Stimulated activated CD4-positive, alpha-beta T cell treated with anti-CD3 and anti-CD28 coated beads, Interleukin-4, amount 100 ng/mL, for 24 hours (primary cell): ENCODE measurements around the gene ATP6V1C2.
"Not testable (repeated sequence)": the region's sequence is repeated elsewhere in the genome, so short reads cannot be mapped to it uniquely, and the experiment has no call there.

ENCODE experiments used
- DNase-seq: peaks from one replicate; pipeline ENCODE4 v3.0.0-alpha.2; 2020

ATP6V1C2 gene

DNA sequence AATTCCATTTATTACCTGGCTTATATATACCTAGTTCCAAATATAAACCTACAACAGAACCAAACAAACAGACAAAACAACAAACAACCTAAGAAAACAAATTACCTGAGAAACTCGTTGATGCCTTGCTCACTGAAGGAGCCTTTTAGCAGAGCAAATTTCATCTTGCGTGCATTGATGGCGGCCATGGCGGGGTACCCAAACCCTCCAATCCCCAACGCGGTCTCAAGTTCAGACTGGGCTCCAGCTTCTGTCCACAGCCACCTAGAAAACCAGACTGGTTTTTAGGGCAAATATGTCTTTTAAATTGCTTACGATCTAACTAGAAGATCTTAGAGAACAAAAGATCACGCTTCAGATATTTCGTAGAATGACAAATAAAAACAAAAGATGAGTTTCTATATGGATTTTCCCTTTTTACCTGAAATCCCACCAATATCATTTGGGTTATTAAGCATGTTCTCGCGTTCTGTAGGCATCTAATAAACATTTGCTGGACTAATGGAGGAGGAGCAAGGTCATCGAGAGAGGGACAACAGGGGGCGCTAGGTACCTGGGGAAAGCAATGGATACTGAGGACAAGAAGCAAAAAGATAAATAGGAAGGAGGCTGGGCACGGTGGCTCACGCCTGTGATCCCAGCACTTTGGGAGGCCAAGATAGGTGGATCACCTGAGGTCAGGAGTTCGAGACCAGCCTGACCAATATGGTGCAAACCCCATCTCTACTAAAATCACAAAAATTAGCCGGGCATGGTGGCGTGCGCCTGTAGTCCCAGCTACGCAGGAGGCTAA is 65.9 kb downstream of the ATP6V1C2 start:
- no peak for DNase-seq

DNA sequence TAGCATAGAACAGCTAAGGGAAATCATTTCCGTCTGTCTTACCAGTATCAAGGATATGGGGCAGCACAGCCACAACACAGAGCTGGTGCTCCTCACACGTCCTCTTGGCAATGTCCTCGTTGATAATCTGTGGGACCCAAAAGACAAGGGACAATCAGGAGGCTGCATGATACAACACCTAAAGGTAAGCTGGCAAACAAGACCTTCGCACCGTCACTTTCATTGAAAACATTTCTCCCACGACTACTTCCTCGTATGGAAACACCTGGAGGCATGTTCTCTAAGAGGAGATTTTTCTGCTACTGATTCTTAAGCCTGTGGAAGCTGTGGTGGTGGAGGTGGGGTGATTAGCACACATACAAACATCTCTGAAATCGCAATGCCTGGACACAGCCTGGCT is 67.4 kb downstream of the ATP6V1C2 start:
- no peak for DNase-seq

DNA sequence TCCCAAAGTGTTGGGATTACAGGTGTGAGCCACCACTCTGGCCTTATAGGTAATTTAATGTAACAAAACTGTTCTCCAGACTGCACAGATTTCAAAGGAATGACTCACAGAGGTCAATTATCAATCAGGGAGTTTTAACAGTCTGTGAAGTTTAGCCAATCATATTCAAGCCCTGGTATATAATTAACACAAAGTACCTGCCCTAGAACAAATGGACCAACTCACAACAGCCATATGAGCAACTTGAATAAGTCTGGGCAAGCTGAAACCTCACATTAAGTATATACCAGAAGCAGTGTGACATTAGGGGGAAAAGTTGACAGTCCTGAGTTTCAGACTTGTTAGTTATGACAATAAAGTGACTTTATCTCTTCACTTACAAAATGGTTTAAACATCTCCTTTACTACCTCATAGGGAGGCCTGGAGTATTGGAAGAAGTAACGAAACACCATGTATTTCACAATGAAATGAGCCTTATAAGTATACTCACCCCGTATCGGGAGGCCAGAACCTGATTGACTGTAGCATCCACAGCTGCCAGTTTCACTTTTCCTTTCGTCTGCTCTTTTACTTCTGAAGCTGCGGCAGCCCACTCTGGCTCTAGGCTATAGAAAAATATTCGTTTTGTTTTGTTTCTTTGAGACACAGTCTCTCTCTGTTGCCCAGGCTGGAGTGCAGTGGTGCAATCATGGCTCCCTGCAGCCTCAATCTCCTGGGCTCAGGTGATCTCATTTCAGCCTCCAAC is 69.0 kb downstream of the ATP6V1C2 start:
- peak; percentile 48 for DNase-seq

DNA sequence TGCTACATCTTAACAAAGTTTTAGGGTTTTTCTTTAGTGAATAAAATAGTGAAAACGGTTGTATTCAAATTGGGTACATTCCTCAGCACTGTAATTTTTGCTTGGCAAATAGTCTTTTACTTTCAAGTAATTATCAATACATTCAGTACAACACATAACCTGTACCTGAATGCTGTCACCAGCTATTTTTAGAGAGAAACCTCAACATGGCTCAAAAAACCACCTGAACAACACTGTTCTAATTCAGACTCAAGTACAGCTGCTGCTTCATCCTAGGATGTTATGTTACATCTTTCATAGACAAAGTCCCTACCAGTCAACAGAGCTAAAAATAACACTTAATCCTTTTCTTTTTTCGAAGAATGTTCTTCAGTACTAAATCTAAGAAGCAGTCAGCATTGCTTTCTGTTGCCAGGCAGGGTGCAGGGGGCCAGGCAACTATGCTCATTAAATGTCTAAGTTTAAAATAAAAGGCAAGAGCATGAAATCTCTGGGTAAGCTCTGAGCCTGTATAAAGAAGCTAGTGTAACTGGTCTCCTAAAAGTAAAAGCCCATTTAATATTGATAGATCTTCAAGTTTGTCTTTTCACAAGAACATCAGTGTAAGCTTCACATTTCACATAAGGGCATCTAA is 70.7 kb downstream of the ATP6V1C2 start:
- no peak for DNase-seq

DNA sequence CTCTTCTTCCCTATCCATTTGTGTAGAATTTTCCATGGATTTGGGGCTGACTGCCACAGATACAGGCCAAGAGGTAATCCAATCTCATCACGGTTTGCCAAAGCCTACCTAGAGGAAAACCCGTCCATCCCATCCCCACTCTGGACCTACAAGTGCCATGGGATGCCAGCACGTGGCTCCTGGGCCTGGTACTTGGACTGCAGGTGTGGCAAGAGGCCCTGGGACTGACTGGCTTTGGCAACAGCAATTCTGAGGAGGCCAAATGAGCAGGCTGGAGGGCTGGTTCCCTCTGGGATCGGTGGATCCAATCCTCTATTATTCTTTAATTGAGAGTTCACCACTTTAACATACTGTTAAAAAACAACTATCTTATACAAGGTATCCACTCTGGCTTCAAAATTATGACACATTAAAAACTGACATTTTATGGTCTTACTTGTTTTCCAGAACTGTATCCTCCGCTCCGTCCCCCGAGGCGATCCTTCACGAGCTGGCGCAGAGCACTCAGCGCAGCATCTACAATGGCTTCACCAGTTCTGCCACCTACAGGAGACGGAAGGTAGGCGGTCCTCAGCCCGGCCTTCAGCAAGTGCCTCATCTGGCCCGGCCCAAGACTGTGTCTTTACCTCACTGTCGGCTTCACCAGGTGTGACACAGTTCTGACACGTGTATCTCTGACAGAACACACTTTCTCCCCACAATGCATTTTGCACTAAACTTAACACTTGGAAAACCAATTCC is 71.4 kb downstream of the ATP6V1C2 start:
- DNase-seq = no peak

DNA sequence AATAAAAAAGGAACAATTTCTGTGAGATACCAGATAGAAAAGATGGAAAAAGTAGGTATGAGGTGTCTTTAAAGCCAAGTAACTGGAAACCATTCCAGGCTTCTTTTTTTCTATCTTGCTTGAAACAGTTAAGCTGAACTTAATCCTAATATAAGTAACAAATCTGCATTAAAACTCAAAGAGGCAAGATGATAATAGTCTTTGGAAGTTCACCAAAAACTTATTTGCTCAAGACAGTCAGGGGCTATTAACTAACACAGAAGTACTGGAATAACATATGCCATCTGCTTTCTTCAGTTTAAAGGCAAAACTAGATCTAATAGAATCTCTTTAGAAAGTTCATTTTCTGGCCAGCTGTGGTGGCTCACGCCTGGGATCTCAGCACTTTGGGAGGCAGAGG is 72.4 kb downstream of the ATP6V1C2 start:
- DNase-seq = no peak

DNA sequence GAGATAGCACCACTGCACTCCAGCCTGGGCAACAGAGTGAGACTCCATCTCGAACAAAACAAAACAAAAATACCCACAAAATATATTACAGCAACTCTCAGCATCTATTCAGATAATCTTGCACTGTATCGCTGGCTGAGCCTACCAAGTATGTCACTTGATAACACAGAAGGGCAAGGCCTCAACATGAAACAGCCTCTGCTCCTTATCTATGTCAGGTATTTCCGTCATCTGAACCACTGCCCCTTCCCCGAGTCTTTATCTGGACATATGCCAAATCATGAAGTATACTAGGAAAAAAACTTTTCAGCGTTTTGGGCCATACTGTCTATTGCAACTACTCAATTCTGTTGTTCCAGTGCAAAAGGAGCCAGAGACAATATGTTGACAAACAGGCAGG is 73.4 kb downstream of the ATP6V1C2 start:
- no peak for DNase-seq

DNA sequence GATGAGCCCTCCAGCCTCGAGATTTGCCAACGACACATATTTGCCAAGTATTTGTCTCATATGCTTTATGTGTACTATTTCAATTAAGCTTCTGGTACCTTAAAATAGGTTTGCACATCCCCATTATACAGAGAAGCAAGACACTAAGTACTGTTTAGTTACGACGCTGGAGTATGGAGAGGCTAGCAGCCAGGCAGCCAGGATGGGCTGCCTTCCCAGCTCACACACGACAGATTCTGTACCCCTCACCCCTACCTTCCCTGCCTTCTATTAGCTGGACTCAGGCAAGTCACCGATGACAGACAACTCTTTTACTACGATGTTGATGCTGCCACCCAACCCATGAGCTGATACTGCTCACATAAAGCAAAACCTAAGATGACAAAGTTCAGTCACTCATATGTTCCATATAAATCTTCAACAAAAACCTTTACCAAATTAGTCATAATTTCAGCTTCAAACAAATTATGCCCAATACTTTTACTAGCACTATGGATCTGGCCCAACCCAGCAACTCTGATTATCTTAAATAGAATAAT is 74.1 kb downstream of the ATP6V1C2 start:
- no peak for DNase-seq

DNA sequence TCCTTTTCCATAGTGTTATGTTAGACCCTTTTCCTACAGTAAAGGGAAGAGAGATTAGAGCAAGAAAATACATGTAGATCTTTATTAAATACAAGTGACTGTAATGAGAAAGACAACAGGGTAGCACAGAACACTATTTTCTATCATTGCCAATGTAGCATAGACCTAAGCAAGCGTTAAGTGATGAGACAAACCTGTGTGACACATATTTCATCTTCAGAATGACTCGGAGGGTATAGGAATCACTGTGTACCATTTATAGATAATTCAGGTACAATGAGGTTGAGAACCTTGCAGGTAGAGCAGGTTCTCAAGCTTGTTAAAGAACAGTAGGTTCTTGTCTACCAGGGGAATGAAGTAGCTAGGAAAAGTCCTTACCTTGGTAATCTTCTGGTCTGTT is 75.3 kb downstream of the ATP6V1C2 start:
- no peak for DNase-seq

DNA sequence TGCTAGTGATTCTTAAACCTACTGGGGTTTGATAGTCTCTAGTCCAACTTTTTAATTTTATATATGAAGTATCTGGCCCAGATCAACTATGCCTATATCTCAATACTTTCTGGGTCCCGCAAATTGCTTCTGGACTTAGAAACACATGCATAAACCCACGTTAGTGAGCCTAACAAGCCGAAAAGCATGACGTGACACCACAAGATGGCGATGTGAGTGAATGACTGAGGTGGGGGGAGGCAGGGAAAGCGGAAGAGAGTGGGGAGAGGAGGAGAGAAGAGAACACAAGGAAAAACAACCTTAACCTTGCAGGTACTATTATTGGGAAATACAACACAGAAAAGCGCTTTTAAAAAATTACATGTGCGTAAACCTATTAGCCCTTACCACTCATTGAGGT is 77.4 kb downstream of the ATP6V1C2 start:
- no peak for DNase-seq

DNA sequence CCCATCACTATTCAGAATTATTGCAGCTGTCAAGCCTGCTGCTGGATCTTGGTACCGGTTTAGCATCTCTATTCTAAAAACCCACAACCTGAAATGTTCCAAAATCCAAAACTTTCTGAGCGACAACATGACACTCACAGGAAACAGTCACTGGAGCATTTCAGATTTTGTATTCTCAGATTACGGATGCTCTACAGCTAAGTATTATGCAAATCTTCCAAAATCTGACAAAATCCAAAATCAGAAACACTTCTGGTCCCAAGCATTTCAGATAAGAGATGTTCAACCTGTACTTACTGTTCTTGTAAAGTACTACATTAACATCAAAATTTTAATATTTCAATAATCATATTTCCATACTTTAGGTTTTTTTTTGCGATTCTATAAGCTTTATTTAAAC is 78.7 kb downstream of the ATP6V1C2 start:
- no peak for DNase-seq

DNA sequence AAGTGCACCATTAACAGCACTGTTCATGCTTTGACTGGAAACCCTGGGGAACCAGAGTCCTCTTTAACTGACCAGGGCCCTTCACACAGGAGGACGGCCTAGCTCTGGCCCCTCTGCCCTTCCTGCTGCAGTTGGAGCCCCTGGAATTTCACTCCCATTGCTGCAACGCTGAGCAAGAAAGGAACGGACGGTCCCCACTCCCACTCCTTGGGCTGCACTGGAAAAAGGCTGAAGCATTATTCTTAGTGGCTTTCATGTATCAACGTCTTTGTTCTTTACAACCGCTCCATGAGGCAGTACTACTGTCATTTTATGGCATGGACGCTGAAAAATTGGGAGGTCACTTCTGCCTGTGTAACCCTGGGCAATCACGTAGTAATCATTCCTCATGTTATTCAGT is 81.2 kb downstream of the ATP6V1C2 start:
- DNase-seq = no peak

DNA sequence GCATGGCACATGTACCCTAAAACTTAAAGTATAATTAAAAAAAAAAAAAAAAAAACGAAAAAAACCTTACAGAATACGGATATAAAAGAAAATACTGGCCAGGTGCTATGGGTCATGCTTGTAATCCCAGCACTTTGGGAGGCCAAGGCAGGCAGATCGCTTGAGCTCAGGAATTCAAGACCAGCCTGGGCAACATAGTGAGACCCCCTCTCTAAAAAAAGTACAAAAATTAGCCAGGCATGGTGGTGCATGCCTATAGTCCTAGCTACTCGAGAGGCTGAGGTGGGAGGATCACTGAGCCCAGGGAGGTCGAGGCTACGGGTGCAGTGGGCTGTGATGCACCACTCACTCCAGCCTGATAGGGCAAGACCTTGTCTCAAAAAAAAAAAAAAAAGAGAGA is 84.6 kb downstream of the ATP6V1C2 start:
- not testable (repeated sequence) for DNase-seq

DNA sequence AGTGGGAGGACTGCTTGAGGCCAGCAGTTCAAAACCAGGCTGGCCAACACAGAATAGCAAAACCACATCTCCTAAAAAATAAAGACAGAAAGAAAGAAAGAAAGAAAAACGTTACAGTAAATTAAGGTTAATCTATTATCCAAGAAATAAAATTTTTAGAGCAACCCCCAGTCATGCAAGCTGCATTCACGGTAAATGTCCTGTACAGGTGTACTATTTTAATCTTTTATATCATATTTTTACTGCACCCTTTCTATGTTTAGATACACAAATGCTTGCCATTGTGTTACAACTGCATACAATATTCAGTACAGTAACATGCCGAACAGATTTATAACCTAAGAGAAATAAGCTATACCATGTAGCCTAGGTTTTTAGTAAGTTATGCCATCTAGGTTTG is 85.1 kb downstream of the ATP6V1C2 start:
- no peak for DNase-seq

DNA sequence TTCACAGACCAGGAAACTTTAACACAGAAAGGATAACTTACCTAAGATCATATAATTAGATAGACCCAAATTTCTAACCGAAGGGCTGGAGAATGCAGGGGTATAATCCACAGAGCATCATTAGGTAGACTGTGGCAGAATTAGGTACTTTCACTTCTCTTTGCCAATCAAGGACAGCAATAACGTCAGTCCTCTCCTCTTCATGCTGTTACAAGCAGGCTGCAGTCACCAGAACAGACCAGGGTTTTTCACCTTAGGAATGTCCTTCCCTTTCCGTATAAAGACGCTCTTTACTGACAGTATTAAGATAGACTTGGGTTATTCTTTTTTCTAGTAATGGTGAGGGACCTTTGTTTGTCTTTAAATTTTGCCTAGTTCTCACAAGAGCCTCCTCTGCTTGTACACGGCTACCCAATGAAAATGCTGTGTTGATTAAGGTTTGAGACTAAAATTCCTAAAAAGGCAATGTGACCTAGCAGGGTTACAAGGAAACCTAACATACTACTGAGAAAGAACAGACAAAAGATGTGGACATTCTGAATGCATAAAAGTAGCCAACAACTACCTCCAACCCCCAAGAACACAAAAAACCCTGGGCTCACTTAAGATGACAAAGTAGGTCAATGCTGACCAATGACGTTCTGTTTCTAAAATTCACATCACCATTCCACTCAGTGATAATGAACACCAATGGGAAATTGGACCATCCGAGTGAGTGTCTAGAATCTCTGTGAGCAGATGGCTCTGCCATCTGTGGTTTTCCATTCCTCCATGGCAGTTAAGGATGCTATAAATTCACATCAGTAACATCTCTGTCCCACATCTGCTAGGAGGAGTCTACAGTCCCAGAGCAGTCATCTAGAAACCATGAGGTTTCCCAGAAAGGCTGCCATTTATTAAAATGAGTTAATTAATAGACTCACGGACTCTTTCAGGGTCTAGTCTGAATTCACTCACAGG is 89.1 kb downstream of the ATP6V1C2 start:
- DNase-seq = no peak

DNA sequence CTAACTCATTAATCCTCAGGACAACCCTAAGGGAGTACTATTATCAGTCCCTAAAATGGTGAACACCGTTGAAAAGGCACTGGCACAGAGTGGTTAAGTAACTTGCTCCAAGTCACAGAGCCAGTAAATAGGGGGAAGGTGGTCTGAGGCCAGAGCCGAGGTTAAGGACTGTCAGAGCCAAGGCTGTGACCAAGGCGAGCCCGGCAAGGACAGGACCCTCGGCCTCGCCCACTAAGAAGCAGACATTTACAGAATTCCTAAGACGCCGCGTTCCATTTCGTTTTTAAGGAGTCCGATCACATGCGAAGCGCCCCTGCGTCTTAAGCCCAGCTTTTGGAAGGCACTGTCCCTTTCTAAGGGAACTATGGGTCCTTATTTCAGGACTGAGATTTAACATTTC is 90.1 kb downstream of the ATP6V1C2 start:
- DNase-seq = no peak

DNA sequence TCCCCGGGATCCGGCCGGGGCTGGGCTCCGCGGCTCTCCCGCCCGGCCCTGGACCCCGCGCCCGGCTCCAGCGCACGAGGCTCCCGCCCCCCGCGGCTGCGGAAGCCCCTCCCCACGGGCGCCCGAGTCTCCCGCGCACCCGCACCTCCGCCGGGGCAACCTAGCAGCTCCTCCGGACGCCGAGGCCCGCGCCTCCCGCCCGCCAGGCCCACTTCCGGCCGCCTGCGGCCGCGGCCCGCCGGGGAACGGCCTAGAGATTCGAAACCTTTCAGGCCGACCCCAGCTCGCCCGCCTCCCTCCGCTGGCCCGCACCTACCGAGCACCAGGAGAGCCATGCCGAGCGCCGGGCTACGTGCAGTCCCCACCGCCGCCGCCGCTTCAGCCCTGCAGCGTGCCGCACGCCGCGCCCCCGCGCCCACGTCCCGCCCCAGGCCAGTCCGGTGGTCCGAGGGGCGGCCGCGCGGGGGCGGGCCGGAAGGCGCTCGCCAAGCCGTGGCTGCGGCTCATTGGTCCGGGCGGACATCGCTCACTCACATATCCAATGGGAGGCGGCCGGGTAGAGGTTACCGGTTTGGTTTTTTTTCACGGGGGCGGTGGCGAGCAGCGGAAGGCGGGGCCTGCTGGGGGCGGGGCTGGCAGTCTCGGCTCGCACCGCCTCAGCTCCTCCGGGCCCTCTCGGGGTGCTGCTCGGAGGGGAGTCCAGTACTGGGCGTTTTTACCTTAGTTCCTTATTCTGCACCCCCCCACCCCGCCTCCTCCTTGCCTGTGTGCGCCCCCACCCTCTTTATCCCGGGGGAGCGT is 91.1 kb downstream of the ATP6V1C2 start, which contains the start of gene PDIA6:
PDIA6 (minus strand) TSS at position 424 of the 801 bp plus-strand sequence; CDS start at position 335, 89 bp downstream.
- DNase-seq = peak; percentile 96

DNA sequence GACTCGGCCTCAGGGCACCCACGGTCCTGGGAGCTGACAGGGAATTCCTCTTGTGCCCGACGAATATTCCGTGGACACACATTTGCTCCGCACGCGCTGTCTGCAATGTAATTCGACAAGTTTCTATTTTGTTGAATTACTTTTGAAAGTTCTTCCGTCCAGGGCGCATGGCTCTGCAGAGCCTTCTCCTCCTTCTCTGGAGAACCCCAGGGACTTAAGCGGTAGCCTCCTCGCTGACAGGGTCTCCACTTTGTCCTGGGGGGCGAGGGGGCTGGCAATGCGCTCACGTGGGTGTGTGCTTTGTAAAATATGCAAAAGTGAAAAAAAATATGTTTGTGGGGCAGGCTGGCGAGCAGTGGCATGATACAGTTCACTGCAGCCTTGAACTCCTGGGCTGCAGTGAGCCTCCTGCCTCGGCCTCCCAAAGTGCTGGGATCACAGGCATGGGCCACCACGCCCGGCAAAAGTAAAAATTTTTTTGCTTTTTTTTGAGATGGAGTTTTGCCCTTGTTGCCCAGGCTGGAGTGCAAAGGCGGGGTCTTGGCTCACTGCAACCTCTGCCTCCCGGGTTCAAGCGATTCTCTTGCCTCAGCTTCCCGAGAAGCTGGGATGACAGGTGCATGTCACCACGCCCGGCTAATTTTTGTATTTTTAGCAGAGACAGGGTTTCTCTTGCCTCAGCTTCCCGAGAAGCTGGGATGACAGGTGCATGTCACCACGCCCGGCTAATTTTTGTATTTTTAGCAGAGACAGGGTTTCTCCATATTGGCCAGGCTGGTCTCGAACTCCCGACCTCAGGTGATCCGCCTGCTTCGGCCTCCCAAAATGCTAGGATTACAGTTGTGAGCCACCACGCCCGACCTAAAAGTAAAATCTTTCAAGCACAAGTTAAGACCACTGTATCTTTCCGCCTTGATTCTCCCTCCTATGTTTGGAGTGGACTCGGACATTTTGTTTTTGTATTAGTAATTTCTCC is 92.0 kb downstream of the ATP6V1C2 start:
- not testable (repeated sequence) for DNase-seq

DNA sequence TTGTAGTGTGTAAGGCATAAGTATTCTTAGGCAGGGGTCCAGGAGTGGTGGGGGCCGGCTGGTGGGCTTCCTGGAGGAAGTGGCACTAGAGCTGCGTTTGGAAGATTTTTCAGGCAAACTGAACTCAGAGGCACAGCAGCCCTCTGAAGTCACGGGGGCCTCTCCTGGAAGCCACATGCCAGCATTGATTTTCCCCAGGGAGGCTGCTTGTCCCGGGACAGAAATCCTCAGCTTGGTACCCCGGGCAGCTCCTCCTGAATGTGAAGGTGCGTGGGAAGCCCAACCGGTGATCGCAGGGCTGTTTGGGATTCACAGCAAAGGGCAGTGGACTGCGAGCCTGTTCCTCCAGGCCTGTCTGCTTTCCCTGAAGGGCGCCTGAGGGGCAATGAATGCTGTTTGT is 92.7 kb downstream of the ATP6V1C2 start:
- no peak for DNase-seq
